Activated naive CD4-positive, alpha-beta T cell treated with anti-CD3 and anti-CD28 coated beads for 36 hours (primary cell): ENCODE measurements around the gene PPP2R5C. TPM values are rescaled to one million over a fixed set of nuclear protein-coding genes. Genes with fewer than 3 reads are reported as not detected.
"Not testable (repeated sequence)": the region's sequence is repeated elsewhere in the genome, so short reads cannot be mapped to it uniquely, and the experiment has no call there.

Experiments
- CTCF ChIA-PET: fragments of 350-600 bp; sonication (Branson Sonifier 250); formaldehyde crosslinking; loops from one replicate; lab custom pipeline; 2021; ENCODE audit warnings: antibody characterized with exemption; lab: Charles Lee
- DNase-seq: peaks from one replicate; pipeline ENCODE4 v3.0.0-alpha.2; 2020
- H3K27ac Mint-ChIP-seq: one replicate; pipeline ENCODE4 v1.8.0; 2021; ENCODE audit warnings: mild to moderate bottlenecking, mixed read lengths
- H3K27me3 Mint-ChIP-seq: one replicate; pipeline ENCODE4 v1.8.0; 2021; ENCODE audit warnings: low read depth, mixed read lengths
- H3K36me3 Mint-ChIP-seq: one replicate; pipeline ENCODE4 v1.8.0; 2021; ENCODE audit warnings: low read depth, mixed read lengths
- H3K4me1 Mint-ChIP-seq: one replicate; pipeline ENCODE4 v1.8.0; 2021; ENCODE audit warnings: low read depth, mixed read lengths
- H3K4me3 Mint-ChIP-seq: one replicate; pipeline ENCODE4 v1.8.0; 2021; ENCODE audit warnings: mild to moderate bottlenecking, moderate library complexity, mixed read lengths
- H3K9me3 Mint-ChIP-seq: one replicate; pipeline ENCODE4 v1.8.0; 2021; ENCODE audit warnings: mixed read lengths
- intact Hi-C: fragments of 100-400 bp; cut with micrococcal nuclease; formaldehyde crosslinking; loops from one replicate; pipeline ENCODE4 v1.15.1; 2023
- total RNA-seq, 2 experiments: library from RNA; stranded (reverse); gene quantifications; one replicate each; pipeline ENCODE4 v1.2.3, GENCODE V29; 2021

Gene PPP2R5C
- total RNA-seq, 2 experiments from 2014 or later: 280 to 294 TPM

- Mint-ChIP-seq H3K9me3 (peaks cover 22% of the 10 kb centered on the region), H3K4me3 (no peak overlapping the region), H3K4me1 (peaks cover 11% of the 10 kb centered on the region), H3K27me3 (no peaks in the 10 kb centered on the region), H3K27ac (no peak overlapping the region), H3K36me3 (peaks cover 2% of the 10 kb centered on the region)
- CTCF ChIA-PET: interaction anchor here (0.5 to 1.7 kb wide), 2 partner anchors 27 to 214 kb away, joined by 3 to 4 read pairs; no protein-coding TSS in a partner anchor
- no peak for DNase-seq
- intact Hi-C loops: no loop called here
These were observed 22.7 kb upstream of the PPP2R5C start for GRCh38 chr14:101738703-101739320.

- Mint-ChIP-seq H3K27ac (no peak overlapping the region), H3K9me3 (peaks cover 22% of the 10 kb centered on the region), H3K4me1 (peaks cover 5% of the 10 kb centered on the region), H3K4me3 (no peak overlapping the region), H3K36me3 (peaks cover 2% of the 10 kb centered on the region), H3K27me3 (no peaks in the 10 kb centered on the region)
- CTCF ChIA-PET: no interaction called here
- intact Hi-C loops: no loop called here
- DNase-seq: no peak
These were observed 21.9 kb upstream of the PPP2R5C start for GRCh38 chr14:101739446-101740141.

DNA sequence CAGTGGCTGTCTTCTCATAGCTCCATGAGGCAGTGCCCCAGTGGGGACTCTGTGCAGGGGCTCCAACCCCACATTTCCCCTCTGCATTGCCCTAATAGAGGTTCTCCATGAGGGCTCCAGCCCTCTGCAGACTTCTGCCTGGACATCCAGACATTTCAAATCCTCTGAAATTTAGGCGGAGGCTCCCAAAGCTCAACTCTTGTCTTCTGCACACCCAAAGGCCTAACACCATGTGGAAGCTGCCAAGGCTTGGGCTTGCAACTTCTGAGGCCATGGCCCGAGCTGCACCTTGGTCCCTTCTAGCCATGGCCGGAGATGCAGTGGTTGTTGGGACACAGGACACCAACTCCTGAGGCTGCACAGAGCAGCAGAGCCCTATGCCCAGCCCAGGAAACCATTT, 20.5 kb upstream of the PPP2R5C start:
- CTCF ChIA-PET: no interaction called here
- Mint-ChIP-seq H3K27ac (no peak overlapping the region), H3K4me3 (no peak overlapping the region)

DNA sequence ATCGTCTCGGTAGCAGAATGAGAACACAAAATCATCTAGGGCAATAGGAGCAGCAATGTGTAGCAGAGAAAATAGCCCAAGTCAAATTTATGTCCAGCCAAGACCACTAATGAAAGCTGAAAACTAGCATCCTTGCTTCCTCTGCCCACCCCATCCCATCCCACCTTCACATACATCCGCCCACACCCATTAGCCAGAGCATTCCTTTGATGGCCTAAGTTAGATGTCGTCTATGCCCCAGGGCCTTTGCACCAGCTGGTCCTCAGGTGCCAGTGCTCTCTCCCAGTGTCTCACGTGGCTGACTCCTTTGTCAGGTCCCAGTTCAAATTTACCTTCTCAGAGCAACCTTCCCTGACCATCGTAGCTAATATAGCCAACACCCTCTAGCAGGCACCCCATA, 17.8 kb upstream of the PPP2R5C start:
- DNase-seq: no peak
- Mint-ChIP-seq H3K4me1 (no peaks in the 10 kb centered on the region), H3K4me3 (no peak overlapping the region), H3K9me3 (peaks cover 22% of the 10 kb centered on the region), H3K36me3 (peaks cover 2% of the 10 kb centered on the region), H3K27ac (no peak overlapping the region), H3K27me3 (no peaks in the 10 kb centered on the region)
- CTCF ChIA-PET: interaction anchor here (0.8 kb wide), 1 partner anchor 16 kb away, joined by 3 read pairs; no protein-coding TSS in a partner anchor
- intact Hi-C loops: no loop called here

More for the DNA sequence above, 20.5 kb upstream of the PPP2R5C start:
- Mint-ChIP-seq H3K4me1 (peaks cover 5% of the 10 kb centered on the region), H3K9me3 (peaks cover 22% of the 10 kb centered on the region), H3K27me3 (no peaks in the 10 kb centered on the region), H3K36me3 (peaks cover 2% of the 10 kb centered on the region)
- DNase-seq: peak; percentile 8
- intact Hi-C loops: no loop called here

GRCh38 chr14:101744382-101744781, 17.1 kb upstream of the PPP2R5C start:
- H3K4me3 Mint-ChIP-seq, DNase-seq, H3K4me1 Mint-ChIP-seq, H3K27ac Mint-ChIP-seq, intact Hi-C loops, H3K27me3 Mint-ChIP-seq, H3K36me3 Mint-ChIP-seq: not testable (repeated sequence)
- CTCF ChIA-PET: interaction anchor here (0.8 kb wide), 1 partner anchor 16 kb away, joined by 3 read pairs; no protein-coding TSS in a partner anchor
- peaks cover 22% of the 10 kb centered on the region for H3K9me3 Mint-ChIP-seq

DNA sequence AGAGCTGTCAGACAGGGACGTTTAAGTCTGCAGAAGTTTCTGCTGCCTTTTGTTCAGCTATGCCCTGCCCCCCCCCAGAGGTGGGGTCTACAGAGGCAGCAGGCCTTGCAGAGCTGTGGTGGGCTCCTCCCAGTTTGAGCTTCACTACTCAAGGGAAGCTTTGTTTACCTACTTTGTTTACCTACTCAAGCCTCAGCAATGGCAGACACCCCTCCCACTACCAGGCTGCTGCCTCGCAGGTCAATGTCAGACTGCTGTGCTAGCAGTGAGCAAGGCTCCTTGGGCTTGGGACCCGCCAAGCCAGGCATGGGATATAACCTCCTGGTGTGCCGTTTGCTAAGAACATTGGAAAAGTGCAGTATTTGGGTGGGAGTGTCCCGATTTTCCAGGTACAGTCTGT, 11.8 kb upstream of the PPP2R5C start:
- H3K9me3 Mint-ChIP-seq, CTCF ChIA-PET, H3K4me3 Mint-ChIP-seq, H3K27ac Mint-ChIP-seq, intact Hi-C loops, H3K4me1 Mint-ChIP-seq, H3K27me3 Mint-ChIP-seq, H3K36me3 Mint-ChIP-seq, DNase-seq: not testable (repeated sequence)

GRCh38 chr14:101754893-101755292, 6.6 kb upstream of the PPP2R5C start:
- Mint-ChIP-seq H3K27me3 (no peaks in the 10 kb centered on the region), H3K36me3 (no peaks in the 10 kb centered on the region), H3K4me1 (peaks cover 3% of the 10 kb centered on the region), H3K4me3 (no peak overlapping the region), H3K27ac (no peak overlapping the region), H3K9me3 (peaks cover 3% of the 10 kb centered on the region)
- intact Hi-C loops: no loop called here
- DNase-seq: no peak
- CTCF ChIA-PET: no interaction called here

DNA sequence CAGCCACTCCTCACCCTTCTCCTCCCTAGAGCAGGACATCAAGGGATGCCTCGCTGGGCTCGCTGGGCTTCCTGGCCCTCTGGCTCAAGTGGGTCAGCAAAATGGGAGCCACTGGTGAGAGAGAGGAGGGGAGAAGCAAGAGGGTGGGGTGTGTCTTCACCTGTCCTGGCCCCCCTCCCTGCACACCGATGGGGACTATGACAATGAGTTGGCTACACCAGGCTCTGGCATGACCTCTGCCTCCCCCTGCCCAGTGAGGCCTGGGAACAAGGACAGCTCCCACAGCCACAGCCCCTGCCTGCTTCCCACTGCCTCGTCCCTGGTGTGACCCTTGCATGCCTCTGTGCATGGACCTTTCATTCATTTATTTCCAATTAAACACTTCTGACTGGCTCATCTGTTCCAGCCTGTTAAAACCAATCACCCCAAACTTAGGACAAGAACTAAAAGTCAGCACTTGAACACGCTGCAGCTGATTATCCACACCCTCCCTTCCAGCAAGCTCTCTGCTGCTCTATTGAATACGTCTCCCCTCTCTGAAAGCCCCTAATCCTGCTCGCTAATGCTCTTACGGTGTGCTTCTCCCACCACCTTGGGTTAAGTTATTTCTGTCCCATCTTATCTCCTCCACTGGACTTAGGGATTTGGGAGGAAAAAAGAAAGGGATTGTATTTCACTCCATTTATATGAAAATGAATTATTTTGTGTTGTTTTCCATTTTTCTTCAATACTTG, 5.8 kb upstream of the PPP2R5C start:
- no peak overlapping the region for H3K27ac Mint-ChIP-seq
- peaks cover 3% of the 10 kb centered on the region for H3K9me3 Mint-ChIP-seq
- CTCF ChIA-PET: interaction anchor here (1.1 kb wide), 1 partner anchor 15 kb away, joined by 5 read pairs; no protein-coding TSS in a partner anchor
- no peaks in the 10 kb centered on the region for H3K36me3 Mint-ChIP-seq
- DNase-seq: no peak
- H3K4me3 Mint-ChIP-seq: no peak overlapping the region
- H3K27me3 Mint-ChIP-seq: no peaks in the 10 kb centered on the region
- H3K4me1 Mint-ChIP-seq: peaks cover 6% of the 10 kb centered on the region
- intact Hi-C loops: no loop called here

- intact Hi-C loops: no loop called here
- H3K4me3 Mint-ChIP-seq: no peak overlapping the region
These were observed 4.3 kb upstream of the PPP2R5C start for GRCh38 chr14:101757064-101757838.

GRCh38 chr14:101757839-101758211, 3.7 kb upstream of the PPP2R5C start:
- Mint-ChIP-seq H3K9me3 (peaks cover 3% of the 10 kb centered on the region), H3K4me3 (no peak overlapping the region), H3K27ac (no peak overlapping the region), H3K36me3 (no peaks in the 10 kb centered on the region), H3K4me1 (peaks cover 9% of the 10 kb centered on the region), H3K27me3 (no peaks in the 10 kb centered on the region)
- intact Hi-C loops: no loop called here
- DNase-seq: no peak
- CTCF ChIA-PET: no interaction called here

More at GRCh38 chr14:101757064-101757838, 4.3 kb upstream of the PPP2R5C start:
- Mint-ChIP-seq H3K4me1 (peaks cover 6% of the 10 kb centered on the region), H3K9me3 (peaks cover 3% of the 10 kb centered on the region), H3K36me3 (no peaks in the 10 kb centered on the region), H3K27ac (no peak overlapping the region), H3K27me3 (no peaks in the 10 kb centered on the region)
- CTCF ChIA-PET: interaction anchor here (1.1 kb wide), 1 partner anchor 13 kb away, joined by 5 read pairs; no protein-coding TSS in a partner anchor
- no peak for DNase-seq

DNA sequence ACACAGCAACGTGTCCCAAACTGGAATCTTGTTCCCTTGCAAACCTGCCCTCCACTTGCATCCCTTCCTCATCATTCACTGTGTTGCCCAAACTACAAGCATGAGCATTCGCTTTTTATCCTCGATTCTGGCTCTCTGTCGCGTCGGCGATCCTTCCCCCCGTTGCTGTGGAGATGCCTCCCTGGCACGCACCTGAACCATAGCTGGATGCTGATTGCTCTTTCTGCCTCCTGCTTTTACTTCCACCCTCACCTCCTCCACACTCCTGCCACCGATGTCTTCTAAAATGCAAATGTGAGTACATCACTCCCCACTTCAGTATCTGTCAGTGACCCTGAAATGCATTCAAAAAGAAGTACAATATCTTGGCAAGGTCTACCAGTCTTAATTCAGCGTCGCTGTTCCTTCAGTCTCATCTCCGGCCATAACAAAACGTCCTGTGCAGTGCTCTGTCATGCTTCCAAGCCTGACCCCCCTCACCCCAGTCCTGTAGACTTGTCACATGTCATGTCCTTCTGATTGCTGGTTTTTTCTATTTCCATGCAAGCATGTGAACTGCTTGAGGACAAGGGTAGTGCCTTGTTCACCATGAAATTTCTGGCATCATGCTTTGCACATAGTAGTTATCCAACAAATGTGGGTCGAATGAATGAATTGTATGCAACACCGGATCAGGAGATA, 2.5 kb upstream of the PPP2R5C start:
- Mint-ChIP-seq H3K4me3 (no peak overlapping the region), H3K9me3 (no peaks in the 10 kb centered on the region), H3K4me1 (peaks cover 21% of the 10 kb centered on the region), H3K36me3 (peaks cover 6% of the 10 kb centered on the region), H3K27ac (no peak overlapping the region), H3K27me3 (no peaks in the 10 kb centered on the region)
- CTCF ChIA-PET: interaction anchor here (1.7 kb wide), 1 partner anchor 52 kb away, joined by 5 read pairs; no protein-coding TSS in a partner anchor
- DNase-seq: no peak
- intact Hi-C loops: no loop called here
